Measurements from ENCODE around the gene ATP6V1E1.

Gene ATP6V1E1

GRCh38 chr22:17580441-17581031, 48.0 kb downstream of the ATP6V1E1 start:
- Histone ChIP-seq H3K9me3 (ENCODE audit: insufficient read depth, low read length) (no peaks in the 10 kb centered on the region), H3K4me2 (ENCODE audit: low read depth, low read length, poor library complexity, severe bottlenecking) (no peak overlapping the region), H2AFZ (ENCODE audit: low read depth, low read length, severe bottlenecking) (no peak overlapping the region), H3F3A (ENCODE audit: insufficient read depth) (no peaks in the 10 kb centered on the region), H3K4me3 (ENCODE audit: insufficient read depth, low read length, poor library complexity, severe bottlenecking) (no peak overlapping the region), H3K9ac (ENCODE audit: low read length) (no peak overlapping the region), H3K27me3 (ENCODE audit: low read length) (no peaks in the 10 kb centered on the region), H3K27ac (ENCODE audit: low read depth, low read length) (no peak overlapping the region), H3K79me2 (ENCODE audit: insufficient read depth, low read length) (no peaks in the 10 kb centered on the region), H4K20me1 (ENCODE audit: low read depth, low read length) (no peaks in the 10 kb centered on the region), H3K9me2 (replicated peaks; ENCODE audit: insufficient read depth, low read length) (no peaks in the 10 kb centered on the region), H3K36me3 (ENCODE audit: low read length) (no peaks in the 10 kb centered on the region)
- TF ChIP-seq EZH2phosphoT487 (conservative IDR thresholded peaks at IDR 0.05; ENCODE audit: low read length) (no peak), CTCF (IDR thresholded peaks at IDR 0.05; ENCODE audit: insufficient read depth, low read length, poor library complexity, severe bottlenecking) (no peak)

- Histone ChIP-seq H3K4me2 (ENCODE audit: low read depth, low read length, poor library complexity, severe bottlenecking) (no peak overlapping the region), H3F3A (ENCODE audit: insufficient read depth) (no peaks in the 10 kb centered on the region), H3K27me3 (ENCODE audit: low read length) (no peaks in the 10 kb centered on the region), H4K20me1 (ENCODE audit: low read depth, low read length) (no peaks in the 10 kb centered on the region), H3K9me2 (replicated peaks; ENCODE audit: insufficient read depth, low read length) (no peaks in the 10 kb centered on the region), H3K27ac (ENCODE audit: low read depth, low read length) (no peak overlapping the region), H3K9ac (ENCODE audit: low read length) (no peak overlapping the region), H2AFZ (ENCODE audit: low read depth, low read length, severe bottlenecking) (no peak overlapping the region), H3K4me3 (ENCODE audit: insufficient read depth, low read length, poor library complexity, severe bottlenecking) (no peak overlapping the region), H3K9me3 (ENCODE audit: insufficient read depth, low read length) (no peaks in the 10 kb centered on the region), H3K36me3 (ENCODE audit: low read length) (no peaks in the 10 kb centered on the region), H3K79me2 (ENCODE audit: insufficient read depth, low read length) (no peaks in the 10 kb centered on the region)
- no peak for TF ChIP-seq CTCF (IDR thresholded peaks at IDR 0.05; ENCODE audit: insufficient read depth, low read length, poor library complexity, severe bottlenecking)
- no peak for TF ChIP-seq EZH2phosphoT487 (conservative IDR thresholded peaks at IDR 0.05; ENCODE audit: low read length)
Measured at GRCh38 chr22:17579535-17579981, 49.0 kb downstream of the ATP6V1E1 start.

GRCh38 chr22:17578136-17578754, 50.3 kb downstream of the ATP6V1E1 start:
- Histone ChIP-seq H3K4me2 (ENCODE audit: low read depth, low read length, poor library complexity, severe bottlenecking) (no peak overlapping the region), H3K9ac (ENCODE audit: low read length) (no peak overlapping the region), H3K9me2 (replicated peaks; ENCODE audit: insufficient read depth, low read length) (no peaks in the 10 kb centered on the region), H3K27me3 (ENCODE audit: low read length) (no peaks in the 10 kb centered on the region), H3K36me3 (ENCODE audit: low read length) (no peaks in the 10 kb centered on the region), H4K20me1 (ENCODE audit: low read depth, low read length) (no peaks in the 10 kb centered on the region), H2AFZ (ENCODE audit: low read depth, low read length, severe bottlenecking) (no peak overlapping the region), H3K4me3 (ENCODE audit: insufficient read depth, low read length, poor library complexity, severe bottlenecking) (no peak overlapping the region), H3K79me2 (ENCODE audit: insufficient read depth, low read length) (no peaks in the 10 kb centered on the region), H3F3A (ENCODE audit: insufficient read depth) (no peaks in the 10 kb centered on the region), H3K9me3 (ENCODE audit: insufficient read depth, low read length) (no peaks in the 10 kb centered on the region), H3K27ac (ENCODE audit: low read depth, low read length) (no peak overlapping the region)
- TF ChIP-seq CTCF (IDR thresholded peaks at IDR 0.05; ENCODE audit: insufficient read depth, low read length, poor library complexity, severe bottlenecking) = no peak
- TF ChIP-seq EZH2phosphoT487 (conservative IDR thresholded peaks at IDR 0.05; ENCODE audit: low read length) = no peak

All from SU-DHL-6 (cell line).